GM21529 (cell line): Measurements from ENCODE around the gene TBXA2R.
"Not testable (repeated sequence)": the region's sequence is repeated elsewhere in the genome, so short reads cannot be mapped to it uniquely, and the experiment has no call there.

Source experiments
- ATAC-seq: cut with Tn5 transposase; IDR thresholded peaks from one replicate; pipeline ENCODE4 v1.9.1; 2021; ENCODE audit not compliant: unreplicated experiment

The TBXA2R gene

DNA sequence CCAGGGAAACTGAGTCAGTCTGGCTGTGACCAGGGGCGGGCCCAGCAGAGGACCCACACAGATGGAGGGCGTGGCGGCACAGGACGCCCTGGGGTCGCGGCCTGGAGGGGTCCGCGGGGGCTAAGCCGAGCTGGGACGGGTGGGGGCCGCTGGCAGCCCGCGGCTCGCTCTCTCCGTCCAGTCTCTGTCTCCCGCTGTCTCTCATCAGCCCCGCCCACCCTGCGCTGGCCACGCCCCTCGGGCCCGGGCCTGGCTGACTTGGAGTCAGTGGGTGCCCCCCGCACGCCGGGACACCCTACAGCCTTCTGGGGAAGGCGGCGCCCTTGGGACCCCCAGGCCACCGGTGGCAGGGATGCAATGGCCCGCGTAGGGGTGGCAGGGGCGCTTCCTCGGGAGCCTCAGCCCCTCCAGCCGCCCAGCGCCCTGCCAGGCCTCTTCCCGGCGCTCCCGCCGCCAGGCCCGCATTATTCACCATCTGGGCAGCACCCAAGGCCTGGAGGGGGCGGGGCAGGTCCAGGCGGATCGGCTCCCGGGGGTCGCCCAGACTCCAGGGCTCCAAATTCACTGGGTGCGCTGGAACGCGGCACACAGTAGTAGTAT lies at the start of gene TBXA2R:
Gene TBXA2R (minus strand): TSS at position 186 of the 600 bp plus-strand sequence. CDS start 6,241 bp downstream, outside the sequence.
- no peak for ATAC-seq

DNA sequence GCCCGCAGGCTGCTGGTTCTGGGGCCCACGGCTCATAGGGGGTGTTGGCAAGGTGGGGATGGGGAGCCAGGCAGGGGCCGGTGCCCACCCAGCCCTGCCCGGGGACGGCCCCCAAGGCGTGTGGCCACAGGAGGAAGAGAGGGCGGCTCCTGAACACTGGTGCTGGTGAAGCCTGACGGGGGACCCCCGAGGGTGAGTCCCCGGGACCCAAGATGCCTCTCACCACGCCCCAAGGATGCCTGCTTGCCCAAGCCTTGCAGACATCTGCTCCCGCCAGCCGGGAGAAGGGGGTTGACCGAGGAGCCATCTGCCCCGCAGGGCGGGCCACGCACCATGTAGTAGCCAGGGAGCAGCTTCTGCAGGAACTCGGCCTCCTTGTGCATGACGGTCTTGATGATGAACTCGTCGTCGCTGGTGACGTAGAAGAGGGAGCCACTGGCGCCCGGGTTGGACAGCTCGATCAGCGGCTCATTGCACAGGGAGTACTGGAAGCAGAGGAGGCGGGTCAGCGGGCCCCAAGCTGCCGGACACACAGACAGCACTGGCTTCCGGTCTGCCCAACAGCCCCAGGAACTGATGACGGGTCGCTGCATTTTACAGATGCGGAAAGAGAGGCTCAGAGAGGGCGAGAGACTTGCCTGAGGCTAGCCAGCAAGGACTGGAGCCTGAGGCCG lies 49.5 kb upstream of the TBXA2R start:
- no peak for ATAC-seq

DNA sequence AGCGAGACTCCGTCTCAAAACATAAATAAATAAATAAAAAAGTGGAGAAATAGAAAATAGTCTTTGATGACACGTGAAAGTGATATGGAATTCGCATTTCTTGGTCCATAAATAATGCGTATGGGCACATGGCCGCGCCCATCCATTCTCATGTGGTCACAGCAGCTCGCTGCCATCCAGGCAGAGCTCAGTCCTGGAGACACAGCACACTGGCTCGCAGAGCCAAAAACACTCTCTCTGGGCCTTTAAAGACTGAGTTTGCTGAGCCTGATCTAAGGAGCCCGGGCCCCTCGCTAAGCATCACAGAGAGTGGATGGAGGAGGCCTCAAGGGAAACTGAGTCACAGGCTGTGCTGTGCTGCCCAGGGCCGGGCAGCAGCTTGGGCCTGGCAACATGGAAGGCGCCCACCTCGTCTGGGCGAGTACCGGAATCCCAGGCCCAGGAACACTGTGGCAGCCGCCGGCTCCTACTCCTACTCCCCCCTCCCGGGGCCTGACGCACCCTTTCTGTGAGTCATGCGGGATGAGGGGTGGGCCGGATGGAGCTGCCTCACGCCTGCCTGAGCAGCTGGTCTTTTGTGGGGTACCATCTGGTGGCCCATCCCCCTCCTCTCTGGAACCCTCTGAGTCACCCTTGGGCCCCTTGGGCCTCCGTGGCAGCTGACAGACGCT lies 48.9 kb upstream of the TBXA2R start:
- no peak for ATAC-seq

DNA sequence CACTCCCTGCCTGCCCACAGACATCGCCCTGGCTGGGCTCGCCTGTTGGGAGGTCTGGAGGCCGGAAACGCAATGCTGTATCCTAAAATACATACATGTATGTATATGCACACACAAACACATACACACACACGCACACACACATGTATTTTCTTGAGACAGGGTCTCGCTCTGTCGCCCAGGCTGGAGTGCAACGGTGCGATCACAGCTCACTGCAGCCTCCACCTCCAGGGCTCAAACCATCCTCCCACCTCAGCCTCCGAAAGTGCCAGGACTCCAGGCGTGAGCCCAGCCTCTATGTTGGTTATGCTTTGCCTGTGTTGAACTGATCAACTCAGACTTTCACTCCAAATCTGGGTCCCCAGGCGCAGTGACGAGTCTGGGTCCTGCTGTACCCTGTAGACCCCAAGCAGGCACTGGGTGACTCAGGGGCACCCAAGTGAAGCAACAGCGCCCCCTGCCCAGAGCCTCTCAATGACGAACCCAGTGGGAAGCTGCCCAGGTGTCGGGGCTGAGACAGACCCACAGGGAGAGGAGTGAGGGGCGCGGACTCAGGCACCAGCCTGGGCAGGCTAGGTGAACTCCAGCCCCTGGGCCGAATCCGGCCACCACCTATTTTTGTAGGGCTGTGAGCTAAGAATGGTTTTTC lies 47.3 kb upstream of the TBXA2R start:
- no peak for ATAC-seq

DNA sequence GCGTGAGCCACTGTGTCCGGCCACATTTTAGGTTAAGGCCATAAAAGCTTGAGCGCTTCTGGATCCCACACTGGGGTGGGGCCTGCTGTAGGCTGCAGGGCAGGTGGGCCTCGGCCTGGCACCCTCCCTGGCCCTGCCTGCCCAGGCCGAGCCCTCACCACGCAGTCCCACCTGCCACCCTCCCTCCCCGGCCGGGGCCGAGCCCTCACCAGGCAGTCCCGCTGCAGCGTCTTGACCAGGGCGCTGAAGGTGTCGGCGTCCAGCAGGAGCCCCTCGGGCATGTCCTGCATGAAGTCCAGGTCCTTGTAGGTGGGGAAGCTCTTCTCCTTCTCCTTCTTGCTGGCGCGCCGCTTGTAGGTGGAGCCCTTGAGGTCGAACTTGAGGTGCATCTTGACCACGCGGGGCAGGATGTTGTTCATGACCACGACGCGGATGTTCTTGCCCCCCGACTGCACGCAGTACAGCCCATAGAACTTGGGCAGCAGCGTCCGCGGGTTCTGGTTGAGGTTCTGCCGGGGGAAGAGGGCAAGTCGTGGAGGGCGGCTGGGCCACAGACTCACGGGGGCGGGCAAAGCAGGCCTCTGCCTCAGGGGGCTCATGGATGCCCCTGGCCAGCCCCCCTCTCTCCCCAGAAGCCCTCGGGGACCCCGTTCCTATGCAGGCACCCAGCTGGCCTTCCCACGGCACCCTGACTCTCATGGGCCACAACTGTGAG lies 46.6 kb upstream of the TBXA2R start:
- no peak for ATAC-seq

DNA sequence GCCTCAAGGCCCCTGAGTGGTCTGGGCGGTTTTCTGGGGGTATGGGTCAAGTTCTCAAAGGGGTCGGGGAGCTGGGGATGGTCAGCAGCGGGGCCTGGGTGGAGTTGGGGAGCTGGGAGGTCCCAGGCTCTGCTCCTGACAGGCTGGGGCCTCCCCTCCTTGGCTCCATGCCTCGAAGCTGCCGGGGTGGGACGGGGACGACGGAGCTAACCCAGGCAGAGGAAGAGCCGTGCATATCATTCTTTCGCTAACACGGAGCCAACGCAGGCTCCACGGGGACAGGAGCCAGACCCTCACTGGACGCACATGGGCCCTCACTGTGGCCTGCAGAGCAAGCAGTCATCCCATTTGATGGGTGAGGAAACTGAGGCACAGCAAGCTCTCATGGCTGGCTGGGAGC lies 45.7 kb upstream of the TBXA2R start:
- ATAC-seq: no peak

DNA sequence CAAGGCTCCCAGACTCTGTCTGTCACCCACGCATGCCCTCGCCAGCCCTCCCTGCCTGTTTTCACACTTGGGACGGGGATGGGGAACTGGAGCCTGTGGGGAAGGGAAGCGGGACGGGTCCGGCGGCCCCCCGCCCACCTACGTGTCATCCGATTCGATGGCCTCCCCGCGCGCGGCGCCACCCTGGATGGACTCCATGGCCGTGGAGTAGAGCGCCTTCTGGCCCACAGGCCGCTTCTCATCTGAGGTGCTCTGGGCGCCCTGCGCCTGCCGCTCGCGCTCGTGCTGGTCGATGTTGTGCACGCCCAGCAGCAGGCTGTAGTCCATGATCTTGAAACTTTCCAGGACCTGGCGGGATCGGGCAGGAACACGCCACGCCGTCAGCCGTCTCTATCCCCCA lies 45.0 kb upstream of the TBXA2R start:
- ATAC-seq: no peak

DNA sequence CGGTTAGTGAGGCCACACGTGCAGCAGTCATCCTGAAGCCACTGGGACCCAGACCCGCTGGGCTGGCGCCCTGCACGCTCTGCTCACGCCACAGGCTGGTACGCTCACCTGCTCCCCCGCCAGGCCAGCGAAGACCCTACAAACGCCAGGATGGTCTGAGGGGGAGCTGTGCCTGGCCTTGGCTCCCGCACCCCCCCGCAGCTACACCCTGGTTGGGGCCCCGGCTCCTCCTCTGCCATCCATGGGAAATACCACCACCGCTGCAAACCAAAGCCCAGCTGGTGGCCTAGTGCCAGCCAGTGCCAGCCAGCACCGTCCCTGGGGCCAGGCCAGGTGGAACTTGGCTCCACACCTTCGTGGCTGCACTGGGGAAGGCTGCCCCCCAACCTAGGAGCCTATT lies 43.2 kb upstream of the TBXA2R start:
- no peak for ATAC-seq

DNA sequence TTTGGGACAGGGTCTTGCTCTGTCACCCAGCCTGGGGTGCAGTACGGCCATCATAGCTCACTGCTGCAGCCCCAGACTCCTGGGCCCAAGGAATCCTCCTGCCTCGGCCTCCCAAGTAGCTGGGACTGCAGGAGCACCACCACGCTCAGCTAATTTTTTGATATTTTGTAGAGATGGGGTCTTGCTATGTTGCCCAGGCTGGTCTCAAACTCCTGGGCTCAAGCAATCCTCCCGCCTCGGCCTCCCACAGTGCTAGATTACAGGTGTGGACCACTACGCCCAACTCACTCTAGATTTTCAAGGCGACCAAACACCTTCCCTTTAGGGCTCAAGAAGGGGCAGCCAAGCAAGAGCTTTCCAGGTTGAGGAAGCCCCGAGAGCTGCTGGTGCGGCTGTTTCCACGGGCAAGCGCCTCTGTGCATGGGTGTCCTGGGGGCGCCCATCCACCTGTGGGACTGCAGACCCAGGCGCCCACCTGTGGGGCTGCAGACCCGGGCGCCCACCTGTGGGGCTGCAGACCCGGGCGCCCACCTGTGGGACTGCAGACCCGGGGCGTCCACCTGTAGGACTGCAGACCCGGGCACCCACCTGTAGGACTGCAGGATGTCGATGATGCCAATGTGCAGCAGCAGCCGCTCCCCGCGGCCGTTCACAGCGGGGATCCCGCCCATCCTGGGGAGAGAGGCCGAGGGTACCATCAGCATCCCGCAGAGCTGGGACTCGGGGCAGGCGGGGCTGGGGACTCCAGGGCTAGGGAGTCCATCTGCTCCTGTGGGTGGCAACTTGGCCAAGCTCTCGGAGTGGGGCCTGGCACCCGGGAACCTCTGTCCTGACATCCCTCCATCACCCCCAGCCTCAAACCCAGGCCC lies 41.6 kb upstream of the TBXA2R start:
- no peak for ATAC-seq

DNA sequence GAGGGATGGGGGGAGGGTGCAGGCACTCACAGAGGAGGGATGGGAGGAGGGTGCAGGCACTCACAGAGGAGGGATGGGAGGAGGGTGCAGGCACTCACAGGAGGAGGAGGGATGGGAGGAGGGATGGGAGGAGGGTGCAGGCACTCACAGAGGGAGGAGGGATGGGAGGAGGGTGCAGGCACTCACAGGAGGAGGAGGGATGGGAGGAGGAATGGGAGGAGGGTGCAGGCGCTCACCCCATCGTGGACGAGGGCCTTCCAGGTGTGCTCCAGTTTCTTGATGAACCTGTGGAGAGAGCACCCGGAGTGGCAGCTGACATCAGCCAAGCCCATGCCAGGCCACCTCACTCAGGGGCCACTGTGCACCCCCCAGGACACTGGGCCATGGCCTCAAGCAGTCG lies 40.4 kb upstream of the TBXA2R start:
- ATAC-seq: not testable (repeated sequence)

DNA sequence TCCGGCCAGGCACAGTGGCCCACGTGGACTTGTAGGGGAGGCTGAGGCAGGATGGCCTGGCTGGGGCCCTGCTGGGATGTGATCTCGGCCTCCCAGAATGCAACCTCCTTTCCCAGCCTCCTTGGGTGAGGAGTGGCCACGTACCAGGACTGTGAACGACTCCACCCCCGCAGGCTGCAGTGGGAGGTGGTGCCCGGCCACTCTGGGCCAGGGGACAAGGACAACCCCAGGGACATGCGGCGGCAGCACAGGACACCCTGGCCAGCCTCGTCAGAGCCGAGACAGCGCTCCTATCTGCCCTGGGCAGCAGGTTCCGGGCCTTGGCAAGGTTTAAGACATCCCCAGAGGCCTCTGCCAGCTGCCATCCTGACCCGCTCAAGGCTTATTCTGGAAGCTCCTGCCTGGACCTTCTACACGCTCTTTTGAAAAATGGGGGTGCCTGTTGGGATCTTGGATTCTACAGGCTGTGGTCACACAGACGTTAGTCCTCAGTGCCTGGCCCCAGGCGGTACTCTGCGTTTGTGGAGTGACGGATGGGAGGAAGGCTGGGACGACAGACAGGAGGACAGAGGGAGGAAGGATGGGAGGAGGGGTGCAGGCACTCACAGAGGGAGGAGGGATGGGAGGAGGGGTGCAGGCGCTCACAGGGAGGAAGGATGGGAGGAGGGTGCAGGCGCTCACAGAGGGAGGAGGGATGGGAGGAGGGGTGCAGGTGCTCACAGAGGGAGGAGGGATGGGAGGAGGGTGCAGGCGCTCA lies 39.8 kb upstream of the TBXA2R start:
- no peak for ATAC-seq

DNA sequence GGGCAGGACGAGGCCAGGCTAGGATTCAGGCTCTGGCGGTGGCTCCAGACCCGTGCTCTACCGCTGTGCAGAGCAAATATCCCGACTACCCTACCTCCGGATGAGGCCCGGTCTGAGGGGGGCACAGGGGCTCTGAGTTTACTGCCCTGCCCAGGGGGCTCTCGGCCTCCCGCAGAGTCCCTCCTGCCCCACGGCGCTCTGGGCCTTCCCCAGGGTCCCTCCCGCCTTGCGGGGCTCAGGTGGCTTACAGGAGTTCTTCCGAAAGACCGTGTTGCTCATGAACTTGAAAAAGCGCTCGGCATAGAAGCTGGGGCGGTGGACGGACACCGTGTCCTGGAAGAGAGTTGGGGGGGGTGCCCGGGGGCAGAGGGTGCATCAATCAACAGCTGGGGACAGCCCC lies 39.1 kb upstream of the TBXA2R start:
- ATAC-seq: no peak

DNA sequence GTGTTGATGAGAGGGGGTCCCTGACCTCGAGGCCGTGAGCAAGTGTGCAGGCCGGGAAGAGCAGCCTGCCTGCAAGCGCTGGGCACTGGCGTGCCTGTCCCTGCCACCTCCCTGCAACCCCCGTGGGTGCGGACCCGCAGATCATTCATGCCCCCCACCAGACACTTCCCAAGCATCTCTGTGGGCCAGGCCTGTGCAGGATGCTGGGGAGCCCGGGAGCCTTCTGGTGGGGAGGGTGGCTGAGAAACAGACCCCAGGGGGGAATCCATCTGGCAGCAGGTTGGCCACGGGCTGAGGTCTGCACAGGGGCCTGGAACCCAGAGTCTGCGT lies 38.4 kb upstream of the TBXA2R start:
- no peak for ATAC-seq

DNA sequence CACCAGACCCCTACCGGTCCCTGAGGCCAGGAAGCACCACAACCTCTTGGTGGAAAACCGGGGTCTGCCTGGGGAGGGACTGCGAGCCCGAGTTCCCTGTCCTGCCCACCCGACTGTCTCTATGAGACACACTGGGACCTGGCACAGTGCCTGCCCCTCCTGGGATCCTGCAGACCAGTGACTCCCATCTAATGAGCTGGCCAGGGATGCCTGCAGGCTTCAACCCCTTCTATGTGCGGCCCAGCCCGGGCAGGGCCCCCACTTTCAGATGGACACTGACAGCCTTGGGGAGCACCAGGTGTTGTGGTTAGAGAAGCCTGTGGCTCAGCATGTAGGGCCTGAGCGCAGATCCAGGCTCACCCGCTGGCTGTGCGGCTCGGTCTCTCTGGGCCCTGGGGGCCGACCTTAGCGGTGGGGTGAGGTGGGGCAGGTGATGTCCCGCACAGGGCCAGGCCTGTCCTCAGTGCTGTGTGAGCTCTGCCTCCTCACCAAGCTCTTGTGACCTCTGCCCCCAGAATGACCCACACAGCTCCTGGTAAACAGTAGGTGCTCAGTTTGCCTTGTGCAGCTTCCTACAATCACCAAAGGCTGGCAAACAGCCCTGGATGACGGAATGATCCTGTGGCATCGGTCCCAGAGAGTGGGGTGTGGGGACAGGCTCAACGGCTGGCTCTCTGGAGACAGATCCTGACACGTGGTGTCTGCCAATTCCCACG lies 37.8 kb upstream of the TBXA2R start:
- ATAC-seq: no peak

DNA sequence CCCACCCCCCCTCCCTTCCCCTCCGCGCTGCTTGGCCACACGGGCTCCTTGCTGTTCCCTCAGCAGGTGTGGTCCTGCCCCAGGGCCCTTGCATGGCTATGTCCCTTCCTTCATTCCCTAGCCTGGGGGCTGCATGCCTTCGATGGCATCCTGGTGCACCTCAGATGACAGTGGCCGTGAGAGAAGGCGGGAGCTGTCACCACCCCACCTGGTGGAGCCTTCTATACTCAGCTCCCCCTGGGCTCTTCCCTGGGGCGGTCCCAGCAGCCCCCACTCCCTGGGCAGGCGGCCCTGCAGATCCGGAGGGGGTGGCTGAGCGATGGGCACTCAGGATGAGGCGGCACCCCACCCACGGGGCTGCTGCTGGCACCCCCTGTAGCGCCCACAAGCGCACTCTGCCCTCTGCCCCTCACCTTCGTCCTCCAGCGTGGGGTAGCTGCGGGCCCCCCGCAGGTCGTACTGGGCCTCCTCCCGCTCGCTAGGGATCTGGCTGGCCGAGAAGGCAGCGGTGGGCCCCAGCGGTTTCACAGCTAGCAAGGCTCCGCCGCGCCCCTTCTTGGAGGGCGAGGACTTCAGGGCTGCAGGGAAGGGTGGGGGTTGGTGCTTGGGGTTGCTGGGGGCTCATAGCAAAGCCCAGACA lies 37.1 kb upstream of the TBXA2R start:
- no peak for ATAC-seq

DNA sequence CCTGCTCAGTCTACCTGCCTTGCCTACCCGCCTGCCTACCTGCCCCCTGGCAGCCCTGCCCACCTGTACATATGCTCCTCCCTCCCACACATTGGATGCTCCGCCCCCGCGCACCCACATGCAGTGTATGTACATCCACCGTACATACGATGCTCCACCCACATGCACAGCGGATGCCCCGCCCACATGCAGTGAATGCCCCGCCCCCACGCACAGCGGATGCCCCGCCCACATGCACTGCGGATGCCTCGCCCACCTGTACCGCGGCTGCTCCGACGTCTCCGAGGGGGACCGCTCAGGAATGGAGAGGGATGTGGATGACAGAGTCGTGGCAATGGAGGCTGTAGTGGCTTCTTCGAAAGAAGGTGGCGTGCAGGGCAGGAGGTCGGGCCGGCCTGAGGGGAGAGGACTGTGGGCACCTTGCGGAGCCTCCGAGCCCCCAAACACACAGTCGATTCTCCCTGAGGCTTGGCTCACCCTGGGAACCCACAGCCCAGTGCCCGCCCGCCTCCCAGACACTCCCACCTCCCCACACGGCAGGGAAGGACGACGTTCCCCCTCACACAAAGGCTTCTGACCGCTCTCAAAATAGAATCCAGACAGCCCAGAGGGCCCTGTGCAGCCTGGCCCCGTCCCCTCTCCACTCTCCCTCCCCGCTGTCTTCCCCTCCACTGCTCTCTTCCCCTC lies 36.5 kb upstream of the TBXA2R start:
- ATAC-seq: no peak

DNA sequence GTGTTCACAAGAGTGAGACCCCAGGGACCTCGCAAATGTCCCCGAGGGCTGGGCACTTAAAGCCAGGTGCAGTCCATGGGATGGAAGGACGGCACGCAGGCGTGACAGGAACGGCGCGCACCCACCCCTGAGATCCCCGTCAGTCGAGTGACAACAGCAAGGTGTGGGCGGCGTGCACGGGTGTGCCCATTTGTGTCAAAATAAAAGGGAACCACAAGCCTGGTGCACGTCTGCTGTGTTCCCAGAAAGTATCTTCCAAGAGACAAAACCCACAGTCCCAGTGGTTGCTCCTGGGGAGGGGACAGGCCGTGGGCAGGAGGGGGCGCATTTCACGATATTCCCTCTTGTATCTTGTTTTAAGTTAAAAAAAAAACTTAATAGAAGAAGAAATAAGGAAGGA lies 35.6 kb upstream of the TBXA2R start:
- no peak for ATAC-seq
